Measurements from ENCODE around the gene SIN3A.
A peak's percentile ranks its signal among the peaks of the same experiment; 100 is the strongest.
"Not testable (repeated sequence)": the region's sequence is repeated elsewhere in the genome, so short reads cannot be mapped to it uniquely, and the experiment has no call there.

The SIN3A gene

DNA sequence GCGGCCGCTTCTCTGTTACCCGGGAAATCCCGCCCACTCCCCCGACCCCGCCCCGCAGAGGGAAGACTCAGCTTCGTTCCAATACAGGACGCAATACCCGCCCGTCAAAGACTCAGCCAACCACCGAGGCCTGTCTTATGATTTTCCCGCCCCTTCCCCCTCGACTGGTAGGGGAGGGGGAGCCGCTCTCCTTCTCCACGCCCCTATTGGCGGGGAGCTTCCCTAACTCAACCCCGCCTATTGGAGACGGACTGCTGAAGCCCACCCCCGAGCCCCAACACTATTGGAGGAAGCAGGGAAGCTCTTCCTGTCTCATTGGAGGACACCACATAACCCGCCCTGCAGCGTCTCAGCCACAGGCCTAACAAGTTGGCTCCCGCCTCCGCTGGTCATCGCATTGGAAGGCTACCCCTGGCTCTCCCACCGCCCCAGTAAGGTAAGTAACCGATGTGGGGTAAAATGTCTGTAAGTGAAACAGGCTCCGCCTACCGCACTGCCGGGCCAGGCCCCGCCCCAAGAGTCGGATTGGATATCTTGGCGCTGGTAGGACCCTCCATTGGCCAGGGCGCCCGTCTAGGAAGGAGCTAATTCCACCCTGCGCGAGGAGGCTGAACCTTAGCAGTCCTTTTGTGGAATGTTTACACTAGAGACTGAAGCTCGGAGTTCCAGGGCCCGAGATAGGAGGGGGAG lies at the start of gene SIN3A:
Gene SIN3A, minus strand, starts transcription at position 17 of the 690 bp plus-strand sequence. CDS start 21,315 bp downstream, outside the sequence.
- peak; percentile 100 for DNase-seq

DNA sequence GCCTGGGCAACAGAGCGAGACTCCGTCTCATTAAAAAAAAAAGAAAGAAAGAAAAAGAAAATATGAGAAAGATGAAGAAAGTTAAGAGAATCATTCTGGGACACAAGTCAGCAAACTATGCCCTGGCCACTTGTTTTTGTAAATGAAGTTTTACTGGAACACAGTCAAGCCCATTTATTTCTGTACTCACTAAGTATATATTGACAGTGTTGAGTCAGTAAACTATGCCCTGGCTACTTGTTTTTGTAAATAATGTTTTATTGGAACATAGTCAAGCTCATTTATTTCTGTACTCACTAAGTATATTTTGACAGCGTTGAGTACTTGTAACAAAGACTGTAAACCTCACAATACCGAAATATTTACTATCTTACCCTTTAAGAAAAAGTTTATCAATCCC lies 42.2 kb upstream of the SIN3A start:
- no peak for DNase-seq

DNA sequence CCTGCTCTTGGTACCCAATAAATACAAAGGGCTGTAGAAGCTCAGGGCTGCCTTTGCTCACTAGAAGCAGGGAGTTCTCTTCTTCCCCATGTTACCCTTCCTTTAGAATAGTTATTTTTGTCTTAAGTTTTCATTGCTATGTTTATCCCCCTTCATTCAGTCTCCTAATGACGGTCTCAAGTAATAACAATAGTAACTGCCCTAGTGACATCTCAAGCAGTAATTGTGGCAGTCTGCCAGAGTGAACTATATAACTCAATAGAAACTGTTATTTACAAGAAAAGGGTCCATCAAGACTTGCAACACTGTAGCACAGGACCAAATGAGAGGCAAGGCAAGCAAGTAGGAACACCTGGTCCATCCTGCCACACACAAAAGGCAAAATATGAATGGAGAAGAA lies 32.5 kb upstream of the SIN3A start:
- no peak for DNase-seq

DNA sequence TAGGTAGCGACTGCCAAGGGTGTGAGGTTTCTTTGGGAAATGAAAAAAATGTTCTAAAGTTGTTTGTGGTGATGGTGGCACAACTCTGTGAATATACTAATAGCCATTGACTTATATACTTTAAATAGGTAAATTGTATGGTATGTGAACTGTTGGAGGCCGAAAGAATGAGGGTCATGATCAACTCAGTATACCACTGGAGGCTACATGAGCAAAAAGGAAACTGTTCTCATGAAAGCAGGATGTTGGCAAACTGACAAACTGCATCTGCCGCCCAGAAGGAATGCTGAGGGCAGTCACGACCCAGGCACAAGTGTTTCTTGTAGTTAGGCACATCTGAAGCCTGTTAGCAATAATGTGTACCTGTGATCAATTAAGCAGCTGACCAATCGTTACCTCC lies 32.1 kb upstream of the SIN3A start:
- not testable (repeated sequence) for DNase-seq

DNA sequence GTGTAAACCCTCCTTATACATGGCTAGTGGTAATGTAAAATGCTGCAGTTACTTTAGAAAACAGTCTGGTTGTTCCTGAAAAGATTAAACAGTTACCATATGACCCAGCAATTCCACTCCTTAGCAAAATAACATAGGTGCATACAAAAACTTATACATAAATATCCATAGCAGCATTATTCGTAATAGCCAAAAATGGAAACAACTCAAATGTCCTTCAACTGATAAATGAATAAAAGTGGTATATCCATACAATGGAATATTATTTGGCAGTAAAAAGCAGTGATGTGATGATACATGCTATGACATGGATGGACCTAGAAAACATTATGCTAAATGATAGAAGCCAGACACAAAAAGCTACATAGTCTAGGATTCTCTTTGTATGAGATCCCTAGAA lies 31.6 kb upstream of the SIN3A start:
- no peak for DNase-seq

DNA sequence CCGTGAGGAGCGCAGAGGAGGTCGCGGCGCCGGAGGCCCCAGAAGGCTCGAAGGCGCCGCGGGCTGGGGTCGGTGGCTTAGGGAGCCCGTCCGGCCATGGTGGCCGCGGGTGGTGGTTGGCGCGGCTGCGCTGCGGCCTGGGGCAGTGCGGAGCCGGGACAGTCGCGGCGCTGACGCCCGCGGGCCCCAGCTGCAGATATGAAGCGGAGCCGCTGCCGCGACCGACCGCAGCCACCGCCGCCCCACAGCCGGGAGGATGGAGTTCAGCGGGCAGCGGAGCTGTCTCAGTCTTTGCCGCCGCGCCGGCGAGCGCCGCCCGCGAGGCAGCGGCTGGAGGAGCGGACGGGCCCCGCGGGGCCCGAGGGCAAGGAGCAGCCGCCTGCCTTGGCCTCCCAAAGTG lies 29.0 kb upstream of the SIN3A start:
- not testable (repeated sequence) for DNase-seq

DNA sequence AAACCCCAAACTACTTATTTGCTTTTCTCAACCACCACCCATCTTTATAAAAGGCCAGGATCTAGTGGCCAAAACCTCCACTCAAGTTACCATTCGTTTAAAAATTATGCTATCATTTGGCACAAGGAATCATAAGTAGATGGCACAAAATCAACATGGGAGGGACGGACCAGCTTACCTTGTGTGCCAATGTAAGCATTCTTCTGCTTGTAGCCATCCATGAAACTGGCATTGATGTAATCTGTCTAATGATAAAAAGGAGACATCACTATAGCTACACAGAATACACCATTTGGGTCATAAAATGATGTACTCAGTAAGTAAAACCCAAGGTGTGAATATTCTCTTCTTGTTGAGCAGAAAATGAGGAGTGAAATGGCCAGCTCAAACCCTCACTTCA lies 28.2 kb upstream of the SIN3A start:
- no peak for DNase-seq

DNA sequence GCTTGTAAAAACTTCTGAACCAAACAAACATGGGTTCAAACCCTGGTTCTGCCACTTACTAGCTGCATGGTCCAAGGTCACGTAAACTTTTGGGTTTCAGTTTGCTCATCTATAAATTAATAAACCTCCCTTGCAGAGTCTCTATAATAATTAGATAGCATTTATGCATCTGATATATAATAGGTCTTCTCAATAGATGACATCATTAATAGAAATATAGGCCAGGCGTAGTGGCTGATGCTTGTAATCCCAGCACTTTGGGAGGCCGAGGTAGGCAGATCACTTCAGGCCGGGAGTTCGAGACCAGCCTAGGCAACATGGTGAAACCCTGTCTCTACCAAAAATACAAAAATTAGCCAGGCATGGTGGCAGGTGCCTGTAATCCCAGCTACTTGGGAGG lies 25.6 kb upstream of the SIN3A start:
- DNase-seq: not testable (repeated sequence)

DNA sequence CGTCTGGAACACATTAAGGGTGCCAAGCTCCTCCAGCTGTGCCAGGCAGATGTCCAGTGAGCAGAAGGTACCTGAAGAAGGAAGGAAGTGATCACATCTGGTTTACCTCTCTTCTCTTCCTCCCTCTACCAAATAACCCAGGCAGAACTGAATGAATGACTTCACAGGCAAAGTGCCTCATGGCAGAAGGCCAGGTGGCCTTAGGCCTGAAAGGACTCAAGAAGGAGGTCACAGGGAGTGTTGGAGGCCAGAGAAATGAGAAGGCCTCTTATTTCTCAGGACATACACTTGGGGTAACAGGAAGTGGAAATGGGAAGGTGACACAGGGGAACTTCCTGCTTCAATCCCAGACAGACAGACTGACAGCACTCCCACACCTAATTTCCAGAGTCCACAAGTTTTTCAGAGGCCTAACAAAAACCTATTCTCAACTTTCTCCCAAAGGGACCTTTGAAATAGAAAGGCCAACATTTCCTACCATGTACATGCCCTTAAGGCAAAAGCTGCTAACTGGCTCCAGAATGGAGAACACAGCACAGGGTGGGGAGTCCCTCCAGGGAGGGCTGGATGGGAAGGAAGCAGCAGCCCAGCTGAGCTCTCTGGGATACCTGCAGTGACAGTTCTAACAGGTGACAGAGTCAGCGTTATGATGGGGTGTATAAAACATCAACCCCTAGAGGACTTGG lies 17.6 kb upstream of the SIN3A start:
- no peak for DNase-seq

DNA sequence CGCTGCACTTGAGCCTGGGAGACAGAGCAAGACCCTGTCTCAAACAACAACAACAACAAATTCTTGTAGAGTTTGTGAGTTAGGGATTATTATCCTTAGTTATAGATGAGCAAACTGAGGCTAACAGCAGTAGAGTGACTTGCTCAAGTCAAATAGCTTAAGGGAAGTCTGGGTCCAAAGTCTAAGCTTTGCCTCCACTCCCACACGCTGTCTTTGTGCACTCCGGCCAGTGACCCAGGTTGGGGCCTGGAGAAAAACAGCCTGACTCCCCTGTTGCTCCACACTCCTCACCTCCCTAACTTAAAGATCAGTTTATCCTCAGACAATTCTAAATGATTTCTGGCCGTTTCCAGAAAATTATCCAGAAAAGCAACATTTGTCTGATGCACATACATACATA lies 9.2 kb upstream of the SIN3A start:
- no peak for DNase-seq

DNA sequence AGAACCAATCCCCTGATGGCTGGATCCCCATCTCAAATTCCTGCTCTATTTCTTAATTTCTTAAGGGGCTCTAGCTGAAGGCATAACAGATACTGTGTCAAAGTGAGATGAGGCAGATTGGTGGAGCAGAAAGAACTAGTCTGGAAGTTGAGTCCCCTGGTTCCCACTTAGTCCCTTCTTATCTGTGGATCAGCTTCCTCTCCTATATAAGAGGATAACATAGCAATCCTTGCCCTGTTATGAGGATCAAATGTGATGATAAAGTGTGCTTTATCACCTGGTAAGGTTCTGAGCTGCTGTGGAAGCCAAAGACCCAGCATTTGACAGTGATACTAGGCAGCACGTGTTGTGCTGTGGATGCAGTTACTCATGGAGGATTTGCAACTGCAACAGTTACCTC lies 8.1 kb upstream of the SIN3A start:
- no peak for DNase-seq

DNA sequence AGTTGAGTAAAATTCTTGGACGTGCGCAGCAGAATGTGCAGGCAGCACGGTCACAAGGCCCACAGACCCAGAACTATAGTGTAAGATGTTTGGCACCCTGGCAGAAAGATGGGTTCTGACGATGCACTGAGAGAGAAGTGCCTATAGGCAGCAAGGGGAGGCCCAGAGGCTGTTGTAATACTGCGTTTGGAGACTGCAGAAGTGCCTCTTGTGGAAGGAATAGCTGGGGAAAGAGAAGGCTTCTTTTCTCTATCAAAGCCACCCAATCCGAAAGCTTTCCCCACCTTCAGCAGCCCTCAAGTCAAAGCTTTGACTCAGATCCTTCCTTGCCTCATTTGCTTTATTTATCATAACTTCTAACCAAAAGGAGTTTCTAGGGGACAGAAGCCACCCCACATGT lies 5.2 kb upstream of the SIN3A start:
- DNase-seq: no peak

DNA sequence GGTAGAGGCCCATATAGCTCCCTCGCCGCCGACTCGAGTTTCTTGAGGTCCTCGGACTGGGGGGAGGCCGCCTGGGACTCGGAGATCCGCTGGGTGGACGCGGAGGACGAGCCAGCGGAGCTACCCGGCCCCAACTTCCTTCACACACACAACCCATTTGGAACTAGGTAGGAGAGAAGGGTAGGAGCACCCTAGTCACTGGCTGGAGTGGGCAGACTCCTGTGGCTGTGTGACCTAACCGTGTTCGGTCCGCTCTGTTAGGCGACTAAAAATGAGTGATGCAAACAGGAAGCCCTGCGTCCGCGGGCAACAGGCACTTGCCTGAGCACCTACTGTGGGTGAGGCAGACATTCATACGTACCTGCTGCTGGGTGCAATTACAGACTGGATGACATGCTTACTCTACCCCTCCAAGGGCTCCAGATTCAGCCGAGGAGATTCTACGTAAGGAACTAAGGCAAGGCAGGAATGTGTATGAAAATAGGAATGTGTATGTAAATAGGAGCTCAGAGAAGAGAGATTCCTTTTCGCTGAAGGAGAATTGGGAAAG lies 4.6 kb upstream of the SIN3A start:
- peak; percentile 74 for DNase-seq

DNA sequence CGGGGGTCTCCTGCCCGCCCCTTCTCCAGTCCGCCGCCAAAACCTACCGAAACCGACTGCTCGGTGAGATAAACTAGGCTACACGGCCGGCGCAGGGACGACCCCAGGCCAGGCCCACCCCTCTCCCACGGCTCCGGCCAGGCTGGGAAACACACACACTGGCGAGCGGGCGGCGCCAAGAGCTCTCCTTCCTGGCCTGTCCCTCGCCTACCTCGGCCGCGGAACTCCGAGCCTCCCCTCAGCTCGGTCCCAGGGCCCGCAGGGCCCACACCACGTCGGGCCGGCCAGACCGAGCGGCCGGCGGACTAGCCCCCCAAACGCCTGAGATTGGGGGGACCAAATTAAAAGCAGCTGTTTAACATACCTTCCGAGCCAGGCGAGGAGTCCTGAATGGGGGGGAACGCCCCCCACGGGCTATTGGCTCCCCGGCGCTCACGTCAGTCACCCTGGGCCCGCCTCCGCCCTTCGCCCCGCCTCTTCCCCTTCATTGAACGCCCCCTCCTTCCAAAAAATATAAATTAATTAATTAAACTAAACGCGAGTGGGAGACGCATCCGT lies 4.0 kb upstream of the SIN3A start:
- DNase-seq: peak; percentile 93

DNA sequence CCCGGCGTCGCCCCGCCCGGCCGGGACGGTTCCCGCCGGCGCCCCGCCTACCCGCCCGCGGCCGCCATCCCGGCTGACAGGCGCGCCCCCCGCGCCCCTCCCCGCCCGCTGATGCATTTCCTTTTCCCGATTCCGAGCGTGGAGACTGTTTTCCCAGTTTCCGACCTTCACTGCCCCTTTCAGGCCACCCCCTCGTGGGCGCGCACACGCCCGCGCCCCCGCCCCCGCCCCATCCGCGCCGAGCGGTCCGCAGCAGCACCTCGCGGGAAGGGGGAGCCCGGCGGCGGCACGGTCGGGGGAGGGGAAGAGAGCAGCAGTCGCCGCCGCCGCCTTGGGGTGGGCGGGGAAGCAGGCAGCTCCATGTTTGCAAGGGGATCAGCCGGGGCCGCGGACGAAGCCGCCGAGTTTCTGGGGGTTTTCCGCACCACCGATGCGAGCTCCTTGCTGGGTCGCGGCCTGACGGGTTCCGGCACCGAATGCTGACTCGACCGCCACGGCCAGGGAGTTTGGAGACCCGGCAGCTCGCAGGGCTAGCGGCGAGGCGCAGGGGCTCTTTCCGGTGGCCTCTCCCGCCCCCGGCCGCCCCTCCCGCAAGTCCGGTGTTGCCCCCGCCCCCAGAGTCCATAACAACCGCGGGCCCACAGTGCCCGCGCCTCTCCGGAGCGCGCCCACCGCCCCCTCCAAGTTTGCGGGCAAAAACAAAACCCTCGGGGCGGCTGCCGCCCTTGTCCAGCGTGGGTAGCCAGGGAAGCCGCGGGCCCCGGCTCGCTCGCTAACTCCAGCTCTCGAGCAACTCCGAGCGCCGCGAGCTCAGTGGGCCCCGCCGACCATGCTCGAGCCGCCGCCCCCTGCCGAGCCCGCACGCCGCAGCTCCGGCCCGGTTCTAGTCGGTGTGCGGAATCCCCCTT lies 3.2 kb upstream of the SIN3A start:
- DNase-seq: peak; percentile 87

DNA sequence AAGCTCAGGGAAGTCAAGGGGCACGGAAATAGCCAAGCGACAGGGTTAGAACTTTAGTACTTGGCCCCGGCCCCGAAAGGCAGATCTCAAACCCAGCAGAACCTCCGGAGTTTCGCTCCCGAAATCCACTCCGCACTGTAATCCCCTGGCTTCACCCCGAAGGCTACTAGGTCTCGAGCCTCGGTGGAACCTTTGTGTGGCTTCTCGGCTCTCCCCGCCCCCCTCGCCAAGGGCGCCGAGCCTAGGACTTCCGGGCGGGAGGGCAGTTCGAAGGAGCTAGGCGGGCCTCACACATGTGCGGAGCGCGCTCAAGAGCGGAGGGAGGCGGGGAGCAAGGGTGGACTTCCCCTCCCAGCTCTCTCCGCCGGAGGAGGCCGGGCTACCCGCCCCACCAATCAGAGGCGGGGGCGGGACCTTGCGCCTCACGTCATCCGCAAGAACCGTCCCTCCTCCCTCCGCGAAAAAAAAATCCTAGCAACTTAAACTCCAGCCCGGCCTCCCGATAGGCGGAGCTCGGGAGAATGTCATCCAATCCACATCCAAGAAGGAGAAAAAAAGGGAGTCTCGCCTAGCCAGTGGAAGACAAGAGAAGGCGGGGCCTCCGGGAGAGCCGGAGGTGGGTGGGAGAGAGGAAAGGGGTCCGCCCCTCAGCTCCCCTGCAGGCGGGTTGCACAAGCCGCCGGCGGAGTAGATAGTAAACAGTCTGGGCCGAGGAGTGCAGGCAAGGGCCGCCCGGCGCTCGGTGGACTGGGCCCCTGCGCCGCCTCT lies 2.4 kb upstream of the SIN3A start:
- peak; percentile 98 for DNase-seq

DNA sequence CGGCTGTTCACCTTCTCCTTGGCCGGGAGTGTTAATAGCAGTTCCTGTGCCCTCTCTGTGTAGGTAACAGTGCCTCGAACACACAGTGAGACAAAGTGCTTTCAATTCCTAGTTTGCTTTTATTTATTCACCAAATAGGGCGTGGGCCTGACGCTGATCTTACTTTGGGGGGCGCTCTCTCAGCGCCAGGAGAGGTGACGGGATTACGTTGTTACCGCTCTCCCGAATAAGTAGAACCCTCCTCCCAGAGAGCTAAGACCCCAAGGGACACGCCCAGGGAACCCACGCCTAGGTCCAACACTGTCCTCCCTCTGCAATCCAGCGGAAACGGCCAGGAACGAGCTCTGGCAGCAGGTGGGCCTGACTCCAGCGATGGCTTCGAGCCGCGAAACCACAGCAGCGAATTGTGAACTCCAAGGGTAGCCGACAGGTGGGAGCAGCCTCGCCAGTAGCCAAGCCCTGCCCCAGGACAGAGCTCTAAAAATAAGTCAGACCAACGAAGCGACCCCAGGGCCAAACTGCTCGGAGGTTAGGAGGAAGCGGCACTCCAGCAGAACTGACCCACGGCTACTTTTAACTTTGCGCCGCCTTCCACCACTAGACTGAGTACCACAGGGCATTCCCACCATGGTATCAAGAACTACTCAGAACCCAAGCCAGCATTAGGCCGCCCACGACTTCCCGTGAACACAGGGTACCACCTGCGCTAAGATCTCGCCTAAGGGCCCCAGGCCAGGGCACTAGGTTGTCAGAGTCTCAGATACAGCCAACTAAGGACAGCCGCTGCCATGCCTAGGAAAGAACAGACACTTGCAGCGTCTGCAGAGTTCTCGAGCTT lies 1.6 kb upstream of the SIN3A start:
- peak; percentile 87 for DNase-seq

DNA sequence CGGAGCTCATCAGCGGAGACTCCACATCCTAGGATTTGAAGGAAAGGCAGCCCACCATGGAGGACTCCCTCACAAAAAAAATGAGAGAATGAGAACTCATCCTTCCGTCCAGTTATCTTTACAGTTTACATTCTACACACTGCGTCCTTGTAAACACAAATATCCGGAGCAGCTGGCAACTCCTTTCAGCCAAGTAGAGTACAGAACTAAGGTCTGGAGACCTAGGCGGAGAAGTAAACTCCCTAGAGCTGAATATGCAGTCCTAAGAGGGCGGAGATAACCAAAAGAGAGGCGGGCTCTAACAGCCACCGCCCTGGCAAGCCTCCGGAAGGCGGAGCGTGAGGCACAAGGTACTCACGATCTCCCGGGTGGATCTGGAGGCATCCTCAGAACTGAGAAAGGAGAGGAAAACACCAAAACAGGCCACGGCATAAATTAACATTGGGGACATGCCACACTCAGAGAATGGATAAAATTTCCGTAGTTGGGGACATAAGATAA lies 924 bp upstream of the SIN3A start:
- DNase-seq: peak; percentile 88

DNA sequence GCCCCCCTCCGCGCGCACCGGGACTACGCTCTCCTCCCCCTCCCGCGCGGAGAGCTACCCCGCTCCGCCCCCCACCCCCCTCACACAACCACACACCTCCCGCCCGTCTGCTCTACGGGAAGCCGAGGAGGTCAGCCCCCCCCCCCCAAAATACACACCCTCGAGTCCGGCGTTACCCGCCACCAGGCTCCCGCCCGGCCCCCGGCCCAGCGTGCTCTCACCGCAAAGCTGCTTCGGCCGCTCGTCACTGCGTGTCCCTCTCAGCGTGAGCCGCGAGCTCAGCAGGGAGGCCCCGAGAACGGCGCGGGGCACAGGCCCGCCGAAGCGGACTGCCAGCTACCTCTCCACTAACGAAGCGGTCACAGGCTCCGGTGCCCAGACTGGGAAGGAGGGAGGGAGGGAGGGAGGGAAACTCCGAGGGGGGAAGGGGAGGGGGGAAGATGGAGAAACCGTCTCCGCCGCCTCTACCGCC lies 252 bp downstream of the SIN3A start:
- DNase-seq: no peak

DNA sequence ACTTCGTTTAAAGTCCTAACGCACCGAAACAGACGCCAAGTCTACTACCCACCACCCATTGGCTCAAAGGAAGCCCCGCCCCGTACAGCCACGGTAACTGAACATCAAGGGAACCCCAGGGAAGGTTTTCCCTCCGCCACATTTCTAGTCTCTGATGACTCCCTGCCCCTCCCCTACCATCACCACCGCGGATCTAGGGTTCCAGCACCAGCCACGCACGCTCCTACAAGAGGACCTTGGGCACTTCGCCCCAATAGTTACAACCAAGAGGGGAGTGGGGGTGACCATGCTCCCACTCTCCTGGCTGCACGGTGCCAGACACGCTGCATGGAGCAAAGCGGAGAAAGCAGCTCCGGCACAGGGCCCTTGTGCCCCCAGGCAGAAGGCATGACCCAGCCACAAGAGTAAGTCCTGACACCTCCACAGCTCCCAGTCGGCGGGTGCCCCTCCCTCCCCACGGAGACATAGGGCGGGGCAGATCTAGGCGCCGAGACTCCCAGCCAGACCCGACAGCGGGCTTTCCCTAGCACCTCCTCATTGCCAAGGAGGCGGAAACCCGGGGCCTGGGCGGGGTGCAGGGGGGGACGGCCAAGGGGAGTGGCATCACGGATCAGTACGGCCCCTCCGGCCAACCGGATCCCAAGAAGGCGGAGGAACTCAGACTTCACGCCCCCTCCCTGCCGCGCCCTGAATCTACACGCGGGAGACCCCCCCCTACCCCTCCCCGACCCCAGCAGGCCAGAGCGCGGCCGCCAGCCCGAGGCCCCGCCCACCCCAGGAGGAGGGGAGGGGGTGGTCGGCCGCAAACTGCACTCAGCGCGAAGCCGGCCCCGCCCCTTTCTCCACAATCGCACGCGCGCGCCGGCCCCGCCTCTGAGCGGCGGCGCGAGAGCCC lies 936 bp downstream of the SIN3A start:
- peak; percentile 98 for DNase-seq

All from activated CD4-positive, alpha-beta T cell treated with anti-CD3 and anti-CD28 coated beads for 48 hours (primary cell).